C4-2B (cell line): ENCODE results near the gene MFNG.
A peak's percentile ranks its signal among the peaks of the same experiment; 100 is the strongest.

ENCODE experiments used
- H3K27ac ChIP-seq: fragments of 450-650 bp; 2 replicates; pipeline ENCODE4 v1.5.1; 2017
- ZFX ChIP-seq: fragments of 450-650 bp; IDR thresholded peaks from 2 replicates; pipeline ENCODE4 v1.6.1; 2017
- TF ChIP-seq, protein P1 (sequence below): fragments of 450-650 bp; conservative IDR thresholded peaks from 2 replicates; pipeline ENCODE4 v1.5.1; 2017; ENCODE audit warnings: mild to moderate bottlenecking

The MFNG gene

DNA sequence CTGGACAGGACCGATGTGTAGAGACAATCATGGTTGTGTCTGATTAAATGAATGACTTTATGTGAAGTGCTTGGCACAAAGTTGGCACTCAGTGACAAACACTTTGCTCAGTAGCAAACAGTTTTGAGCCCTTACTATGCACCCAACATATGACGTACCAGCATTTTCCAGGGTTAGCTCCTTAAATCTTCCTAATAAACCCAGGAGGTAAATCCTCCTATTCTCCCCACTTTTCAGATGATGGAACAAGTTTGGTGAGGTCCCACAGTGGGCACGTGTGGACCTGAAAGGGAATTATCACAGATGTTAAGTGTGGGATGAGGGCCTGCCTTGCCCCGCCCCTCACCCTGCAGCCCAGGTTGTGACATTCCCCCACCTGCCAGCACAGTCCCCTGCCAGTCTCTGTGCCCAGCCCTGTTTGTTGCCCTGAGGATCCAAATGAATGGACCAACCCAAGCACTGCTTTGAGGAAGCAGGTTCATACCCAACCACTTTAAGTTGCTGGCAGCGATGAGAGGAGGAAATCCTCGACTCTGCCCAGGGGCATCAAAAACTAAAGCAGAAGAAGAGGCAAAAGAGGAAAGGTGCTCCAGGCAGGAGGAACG, 39.7 kb upstream of the MFNG start:
- TF ChIP-seq, protein P1, sequence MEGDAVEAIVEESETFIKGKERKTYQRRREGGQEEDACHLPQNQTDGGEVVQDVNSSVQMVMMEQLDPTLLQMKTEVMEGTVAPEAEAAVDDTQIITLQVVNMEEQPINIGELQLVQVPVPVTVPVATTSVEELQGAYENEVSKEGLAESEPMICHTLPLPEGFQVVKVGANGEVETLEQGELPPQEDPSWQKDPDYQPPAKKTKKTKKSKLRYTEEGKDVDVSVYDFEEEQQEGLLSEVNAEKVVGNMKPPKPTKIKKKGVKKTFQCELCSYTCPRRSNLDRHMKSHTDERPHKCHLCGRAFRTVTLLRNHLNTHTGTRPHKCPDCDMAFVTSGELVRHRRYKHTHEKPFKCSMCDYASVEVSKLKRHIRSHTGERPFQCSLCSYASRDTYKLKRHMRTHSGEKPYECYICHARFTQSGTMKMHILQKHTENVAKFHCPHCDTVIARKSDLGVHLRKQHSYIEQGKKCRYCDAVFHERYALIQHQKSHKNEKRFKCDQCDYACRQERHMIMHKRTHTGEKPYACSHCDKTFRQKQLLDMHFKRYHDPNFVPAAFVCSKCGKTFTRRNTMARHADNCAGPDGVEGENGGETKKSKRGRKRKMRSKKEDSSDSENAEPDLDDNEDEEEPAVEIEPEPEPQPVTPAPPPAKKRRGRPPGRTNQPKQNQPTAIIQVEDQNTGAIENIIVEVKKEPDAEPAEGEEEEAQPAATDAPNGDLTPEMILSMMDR = no peak
- no peak for TF ChIP-seq ZFX
- H3K27ac ChIP-seq = no peak overlapping the region

DNA sequence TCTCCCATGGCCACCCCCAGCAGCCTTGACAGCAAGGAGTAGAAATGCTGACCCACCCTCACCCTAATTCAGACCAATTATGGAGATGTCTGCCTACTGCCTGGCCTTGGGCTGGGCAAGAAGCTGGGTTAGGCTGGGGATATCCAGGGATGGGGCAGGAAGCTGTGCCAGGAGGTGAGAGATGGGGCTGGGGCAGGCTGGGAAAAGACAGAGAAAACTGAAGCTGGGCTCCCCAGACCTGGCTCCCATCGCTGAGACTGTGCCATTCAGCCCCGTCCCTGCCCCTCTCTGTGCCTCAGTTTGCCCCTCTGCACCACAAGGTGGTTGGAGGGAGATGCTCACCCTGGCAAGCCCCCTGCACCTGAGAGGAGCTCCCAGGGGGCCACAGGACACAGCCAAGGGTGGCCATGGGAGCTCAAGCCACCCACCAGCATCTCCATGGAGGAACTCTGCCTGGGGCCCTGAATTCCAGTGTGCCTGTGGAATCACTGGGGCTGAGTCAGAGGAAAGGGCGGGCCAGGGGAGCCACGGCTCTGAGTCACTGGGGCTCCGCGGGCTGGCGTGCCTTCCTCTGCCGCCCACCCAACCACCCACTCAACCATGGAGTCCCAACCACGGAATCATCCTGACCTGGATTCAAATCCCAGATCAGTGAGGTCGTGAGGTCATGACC, 39.0 kb upstream of the MFNG start:
- no peak overlapping the region for H3K27ac ChIP-seq
- TF ChIP-seq, protein P1 = no peak
- TF ChIP-seq ZFX = no peak

GRCh38 chr22:37522482-37522881, 36.3 kb upstream of the MFNG start:
- H3K27ac ChIP-seq = no peak overlapping the region
- TF ChIP-seq, protein P1 = no peak
- TF ChIP-seq ZFX = no peak

GRCh38 chr22:37521236-37521739, 35.1 kb upstream of the MFNG start:
- TF ChIP-seq ZFX = no peak
- TF ChIP-seq, protein P1 = no peak
- H3K27ac ChIP-seq = no peak overlapping the region

DNA sequence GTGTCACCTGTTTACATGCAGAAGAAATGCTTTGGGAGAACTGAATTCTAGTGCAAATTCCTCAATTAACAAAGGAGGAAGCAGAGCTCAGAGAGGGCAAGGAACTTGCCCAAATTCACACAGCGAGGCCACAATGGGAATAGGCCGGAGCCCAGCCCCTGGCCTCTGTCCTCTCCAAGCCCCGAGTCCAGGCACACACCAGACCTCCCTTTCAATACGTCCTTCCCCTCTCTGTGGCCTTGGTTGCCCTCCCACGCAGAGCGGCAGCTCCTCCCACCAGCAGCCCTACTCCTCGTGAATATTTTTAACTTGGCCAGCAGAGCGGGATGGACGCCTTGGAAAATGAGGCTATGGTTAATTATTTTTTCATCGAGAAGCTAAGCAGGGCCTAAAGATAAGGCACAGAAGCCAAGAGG, 34.6 kb upstream of the MFNG start:
- TF ChIP-seq, protein P1 = no peak
- TF ChIP-seq ZFX = no peak
- H3K27ac ChIP-seq = no peak overlapping the region

DNA sequence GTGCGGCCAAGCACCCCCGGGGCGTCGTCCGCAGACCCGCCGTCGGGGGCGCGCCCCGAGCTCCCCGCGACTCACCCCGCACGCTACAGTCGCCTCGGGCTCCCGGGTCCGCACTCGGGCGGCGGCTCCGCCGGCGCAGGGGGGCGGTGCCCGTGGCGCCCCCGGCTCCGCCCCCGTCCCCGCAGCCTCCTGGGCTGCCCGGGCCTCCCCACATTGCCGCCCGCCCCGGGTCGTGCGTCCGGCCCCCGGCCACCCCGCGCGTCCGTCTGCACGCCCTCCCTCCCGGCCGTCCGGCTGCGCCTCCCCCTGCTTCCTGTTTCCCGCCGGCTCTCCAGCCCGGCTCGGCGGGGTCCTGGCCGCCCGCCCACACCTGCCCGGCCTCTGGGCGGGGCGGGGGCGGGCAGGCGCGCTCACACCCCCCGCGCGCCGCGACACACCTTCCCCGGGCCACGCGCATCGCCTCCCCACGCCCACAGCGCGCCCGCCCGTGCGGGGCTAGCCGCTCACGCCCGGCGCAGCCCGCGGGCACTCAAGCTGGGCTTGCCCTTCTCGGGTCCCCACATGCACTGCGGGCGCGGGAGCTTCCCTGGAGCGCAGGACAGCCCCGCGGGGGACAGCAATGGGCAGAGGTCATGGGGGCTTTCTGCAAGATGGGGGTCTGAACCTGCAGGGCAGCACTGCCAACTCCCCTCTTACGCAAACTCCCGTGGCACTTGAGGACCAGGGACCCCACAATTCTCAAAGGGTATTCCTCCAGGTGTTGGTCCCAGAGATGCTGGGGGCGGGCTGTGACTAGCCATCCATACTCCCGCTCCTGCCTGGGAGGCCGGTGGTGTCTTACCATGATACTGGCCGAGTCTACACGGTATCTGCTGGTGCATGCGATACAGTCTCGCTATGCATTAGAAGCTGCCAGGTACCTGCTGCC, 33.3 kb upstream of the MFNG start, which contains the start of gene CARD10:
Gene CARD10, minus strand, starts transcription at position 148 of the 928 bp plus-strand sequence. CDS start 215 bp downstream, outside the sequence.
- no peak; the same call in 1 of the 2 replicates for TF ChIP-seq ZFX
- H3K27ac ChIP-seq = peak within 1 kb of the TSS; percentile 75

DNA sequence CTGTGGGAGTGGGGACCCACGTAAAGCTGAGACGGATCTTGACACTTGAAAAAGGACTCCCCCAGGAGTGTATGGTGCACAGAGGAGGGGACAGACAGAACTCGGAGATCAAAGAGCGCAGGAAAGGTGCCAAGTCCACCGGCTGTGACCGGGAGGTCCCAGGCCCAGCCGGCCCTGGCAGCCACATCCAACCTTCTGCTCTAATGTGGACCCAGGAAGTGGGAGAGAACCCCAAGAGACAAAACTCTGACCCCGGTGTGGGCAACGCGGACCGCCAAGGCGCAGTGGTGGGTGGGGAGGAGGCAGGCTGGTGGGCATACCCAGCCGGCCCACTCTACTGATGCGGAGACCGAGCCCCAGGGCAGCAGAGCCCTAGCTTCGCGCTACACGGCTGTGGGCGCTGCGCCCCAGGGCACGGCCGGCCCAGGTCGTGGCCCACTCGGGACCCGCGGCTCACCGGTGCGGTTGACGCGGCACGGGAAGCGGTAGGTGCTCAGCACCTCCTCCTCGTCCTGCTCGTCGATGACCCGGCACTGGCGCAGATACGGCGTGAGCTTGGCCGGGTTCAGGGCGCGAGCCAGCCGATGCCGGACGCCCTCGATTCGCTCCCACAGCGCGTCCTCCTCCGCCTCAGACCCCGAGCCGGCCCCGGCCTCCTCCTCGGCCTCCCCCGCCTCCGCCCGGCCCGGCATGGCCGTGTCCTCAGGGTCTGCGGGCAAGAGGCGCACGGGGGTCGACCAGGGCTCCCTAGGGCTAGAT, 32.5 kb upstream of the MFNG start:
- TF ChIP-seq, protein P1 = no peak
- peak; percentile 59; the same call in 1 of the 2 replicates for TF ChIP-seq ZFX
- peak overlapping the region; percentile 75 for H3K27ac ChIP-seq
